A549 (cell line): ENCODE data around the gene NLRP8. TPM values are rescaled to one million over a fixed set of nuclear protein-coding genes. Genes with fewer than 3 reads are reported as not detected.

Experiments used
- ATAC-seq, 2 experiments: fragments of 200-7000 bp in 1 of 2; fragments of >200 bp in 1 of 2; cut with Nextera tagmentation in 1 of 2; cut with Tn5 transposase in 1 of 2; 3 replicates each; pipeline versions ENCODE4 v1.8.0 to v1.9.1; 2018 to 2020; ENCODE audit warnings: mild to moderate bottlenecking in 1 of 2, moderate library complexity in 1 of 2
- CTCF ChIA-PET: fragments of 300-600 bp; sonication (Branson Sonifier 250); formaldehyde crosslinking; extraction: SDS; loops from one replicate; lab custom pipeline; 2021; ENCODE audit warnings: antibody characterized with exemption, inconsistent platforms; lab: Yijun Ruan, JAX
- POLR2A ChIA-PET: fragments of 350-600 bp; formaldehyde crosslinking; extraction: SDS; loops from one replicate; lab custom pipeline; 2021; ENCODE audit warnings: antibody characterized with exemption, inconsistent platforms; lab: Yijun Ruan, JAX
- DNase-seq, 2 experiments: peaks; one replicate each; pipeline versions ENCODE4 v3.0.0 to v3.0.0-alpha.2; 2011 to 2016; ENCODE audit warnings: low read depth in 1 of 2, low spot score in 1 of 2
- FAIRE-seq: peaks from 2 replicates; lab custom pipeline; 2011; peaks lifted over from hg19 to GRCh38; lab: Jason Lieb, UNC
- H3K27ac ChIP-seq, 2 experiments: fragments of >200 bp; sonication (Bioruptor Twin); formaldehyde crosslinking; 3 replicates each; pipeline ENCODE4 v1.5.1; 2016 to 2017
- H3K4me1 ChIP-seq: fragments of >200 bp; sonication (Bioruptor Twin); formaldehyde crosslinking; 3 replicates; pipeline ENCODE4 v1.6.1; 2016
- H3K4me2 ChIP-seq: fragments of >200 bp; sonication (Bioruptor Twin); formaldehyde crosslinking; 3 replicates; pipeline ENCODE4 v1.6.1; 2016
- H3K4me3 ChIP-seq: fragments of >200 bp; sonication (Bioruptor Twin); formaldehyde crosslinking; 3 replicates; pipeline ENCODE4 v1.5.1; 2016
- H3K9me3 ChIP-seq: fragments of >200 bp; sonication (Bioruptor Twin); formaldehyde crosslinking; 3 replicates; pipeline ENCODE4 v1.6.1; 2016
- CBX2 ChIP-seq: fragments of 200-600 bp; sonication (generic); IDR thresholded peaks from 2 replicates; pipeline ENCODE4 v1.6.1; 2016; ENCODE audit warnings: low read depth, mild to moderate bottlenecking, borderline replicate concordance
- CBX8 ChIP-seq: fragments of 200-600 bp; sonication (generic); IDR thresholded peaks from 2 replicates; pipeline ENCODE4 v1.6.1; 2016
- EHF ChIP-seq: fragments of 250-450 bp; sonication (Bioruptor Pico); IDR thresholded peaks from 2 replicates; pipeline ENCODE4 v1.5.0; 2020; ENCODE audit warnings: mild to moderate bottlenecking
- EHMT2 ChIP-seq: fragments of 200-600 bp; sonication (generic); IDR thresholded peaks from 2 replicates; pipeline ENCODE4 v1.6.1; 2016; ENCODE audit warnings: antibody characterized with exemption, low read depth, mild to moderate bottlenecking, moderate library complexity
- EP300 ChIP-seq, 2 experiments: fragments of >200 bp; sonication (Bioruptor Twin); formaldehyde crosslinking; IDR thresholded peaks; 2 replicates in 1 of 2; 3 replicates in 1 of 2; pipeline ENCODE4 v1.6.1; 2016 to 2017
- FOSB ChIP-seq: fragments of 250-450 bp; sonication (Bioruptor Pico); IDR thresholded peaks from 2 replicates; pipeline ENCODE4 v1.5.0; 2020; ENCODE audit warnings: mild to moderate bottlenecking, moderate library complexity
- FOXS1 ChIP-seq: fragments of 250-450 bp; sonication (Bioruptor Pico); IDR thresholded peaks from 2 replicates; pipeline ENCODE4 v1.5.0; 2020; ENCODE audit warnings: mild to moderate bottlenecking, moderate library complexity
- HDAC2 ChIP-seq: fragments of 200-600 bp; sonication (generic); IDR thresholded peaks from 2 replicates; pipeline ENCODE4 v1.6.1; 2016
- HEYL ChIP-seq: fragments of 250-450 bp; sonication (Bioruptor Pico); IDR thresholded peaks from 2 replicates; pipeline ENCODE4 v1.8.0; 2021; ENCODE audit warnings: mild to moderate bottlenecking, moderate library complexity
- HOXB13 ChIP-seq: fragments of 250-450 bp; sonication (Bioruptor Pico); IDR thresholded peaks from 2 replicates; pipeline ENCODE4 v1.5.0; 2020; ENCODE audit warnings: low read depth, mild to moderate bottlenecking, moderate library complexity
- JUNB ChIP-seq: fragments of >200 bp; sonication (Bioruptor Twin); formaldehyde crosslinking; IDR thresholded peaks from 2 replicates; pipeline ENCODE4 v1.6.1; 2016
- KDM1A ChIP-seq: fragments of 200-600 bp; sonication (generic); IDR thresholded peaks from 2 replicates; pipeline ENCODE4 v1.6.1; 2016; ENCODE audit warnings: low read depth, mild to moderate bottlenecking
- MAZ ChIP-seq: fragments of 150-350 bp; IDR thresholded peaks from 2 replicates; pipeline ENCODE4 v1.6.1; 2014; ENCODE audit warnings: antibody characterized with exemption, low read depth, low read length, borderline replicate concordance
- NPAS2 ChIP-seq: fragments of 250-450 bp; sonication (Bioruptor Pico); IDR thresholded peaks from 2 replicates; pipeline ENCODE4 v1.8.0; 2022; ENCODE audit warnings: mild to moderate bottlenecking, moderate library complexity, borderline replicate concordance
- NR3C1 ChIP-seq: fragments of >200 bp; sonication (Bioruptor Twin); formaldehyde crosslinking; IDR thresholded peaks from 3 replicates; pipeline ENCODE4 v1.6.1; 2017
- RCOR1 ChIP-seq: fragments of 150-350 bp; IDR thresholded peaks from 2 replicates; pipeline ENCODE4 v1.6.1; 2014; ENCODE audit warnings: antibody characterized with exemption, low read length, low read depth
- RFX5 ChIP-seq: fragments of 450-650 bp; IDR thresholded peaks from 2 replicates; pipeline ENCODE4 v1.7.1; 2014; ENCODE audit warnings: antibody characterized with exemption, mild to moderate bottlenecking, moderate library complexity
- SMC3 ChIP-seq: fragments of >200 bp; sonication (Bioruptor Twin); formaldehyde crosslinking; IDR thresholded peaks from 3 replicates; pipeline ENCODE4 v1.6.1; 2018; ENCODE audit warnings: inconsistent platforms
- TFCP2L1 ChIP-seq: fragments of 250-450 bp; sonication (Bioruptor Pico); IDR thresholded peaks from 2 replicates; pipeline ENCODE4 v1.5.0; 2021; ENCODE audit warnings: mild to moderate bottlenecking
- TP53 ChIP-seq: fragments of 250-450 bp; sonication (Bioruptor Pico); IDR thresholded peaks from 2 replicates; pipeline ENCODE4 v1.5.0; 2021; ENCODE audit warnings: mild to moderate bottlenecking, moderate library complexity
- ZC3H11A ChIP-seq: fragments of 450-650 bp; IDR thresholded peaks from 2 replicates; pipeline ENCODE4 v1.6.1; 2014; ENCODE audit warnings: antibody characterized with exemption, mild to moderate bottlenecking
- ZFP36 ChIP-seq: fragments of 450-650 bp; IDR thresholded peaks from 2 replicates; pipeline ENCODE4 v1.6.1; 2014; ENCODE audit warnings: borderline replicate concordance; ENCODE audit not compliant: partially characterized antibody
- ZNF302 ChIP-seq: fragments of 250-450 bp; sonication (Bioruptor Pico); IDR thresholded peaks from 2 replicates; pipeline ENCODE4 v1.9.0; 2021; ENCODE audit warnings: inconsistent platforms, mild to moderate bottlenecking, moderate library complexity
- WGBS: methylation state at CpG from one replicate; pipeline ENCODE4 v1.1.6; 2017; ENCODE audit errors: missing lambda C conversion rate; 5-methylcytosine and 5-hydroxymethylcytosine counted together
- polyA plus RNA-seq, 4 experiments: library from polyadenylated mRNA; depleted of rRNA in 3 of 4; stranded (reverse); fragments of >200 nt; fragmentation: RNase III in 1 of 4; extraction: RNeasy Plus Mini Kit Qiagen cat#74134 plus additional on column Dnase treatment in 1 of 4; gene quantifications; 2 replicates in 3 of 4; 3 replicates in 1 of 4; pipeline ENCODE4 v1.2.3, GENCODE V29; 2011 to 2017
- TF ChIP-seq, protein P1 (sequence below): fragments of 150-350 bp; IDR thresholded peaks from 2 replicates; pipeline ENCODE4 v1.6.1; 2014; ENCODE audit warnings: low read depth, mild to moderate bottlenecking, low read length
- TF ChIP-seq, protein P2 (sequence below): fragments of >200 bp; sonication (Bioruptor Twin); formaldehyde crosslinking; IDR thresholded peaks from 2 replicates; pipeline ENCODE4 v1.6.1; 2016
- TF ChIP-seq, protein P3 (sequence below): fragments of >200 bp; sonication (Bioruptor Twin); formaldehyde crosslinking; IDR thresholded peaks from 3 replicates; pipeline ENCODE4 v1.6.1; 2016
- TF ChIP-seq, protein P4 (sequence below): IDR thresholded peaks from 2 replicates; pipeline ENCODE4 v1.6.1; 2012
- TF ChIP-seq, protein P5 (sequence below): fragments of >200 bp; sonication (Bioruptor Twin); formaldehyde crosslinking; IDR thresholded peaks from 3 replicates; pipeline ENCODE4 v1.5.1; 2016
- TF ChIP-seq, protein P6 (sequence below): fragments of 250-450 bp; sonication (Bioruptor Pico); IDR thresholded peaks from 2 replicates; pipeline ENCODE4 v1.5.0; 2021; ENCODE audit warnings: mild to moderate bottlenecking, moderate library complexity, borderline replicate concordance

NLRP8 gene
- polyA plus RNA-seq, 2 of the 4 experiments (the other 2 are of a cell fraction) = not detected

DNA sequence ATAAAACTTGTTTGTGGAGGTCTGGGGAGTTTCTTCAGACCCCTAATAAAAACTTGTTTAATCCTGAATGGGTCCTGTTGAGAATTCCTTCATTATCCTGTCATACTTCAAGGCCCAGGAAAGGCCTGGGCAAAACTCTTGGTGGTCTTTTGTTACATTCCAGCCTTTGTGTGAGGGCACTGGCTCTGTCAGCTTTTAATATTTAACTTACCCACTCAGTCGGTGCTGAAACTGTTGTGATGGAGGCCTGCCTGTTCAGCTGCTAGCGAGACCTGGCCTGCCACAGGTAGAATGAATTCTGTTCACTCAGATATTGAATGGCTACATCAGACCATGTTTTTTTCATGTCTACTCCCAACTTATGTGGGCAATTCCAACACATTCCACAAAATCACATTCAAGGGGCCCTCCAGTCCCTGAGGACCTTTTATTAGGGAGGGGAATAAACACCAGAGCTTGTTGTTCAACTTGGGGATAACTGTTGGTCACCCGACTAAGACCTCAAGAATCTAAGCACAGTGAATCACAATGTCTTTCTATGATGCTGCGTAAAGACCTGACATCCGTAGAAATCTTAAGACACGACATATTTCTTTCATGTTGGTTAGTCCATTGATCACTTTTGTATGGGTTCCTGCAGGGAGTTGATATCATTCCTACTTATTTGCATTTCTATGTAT is 12.5 kb downstream of the NLRP8 start:
- Histone ChIP-seq H3K4me1 (no peaks in the 10 kb centered on the region), H3K4me3 (no peak overlapping the region), H3K4me2 (no peak overlapping the region), H3K27ac (no peak overlapping the region), H3K9me3 (peaks cover 16% of the 10 kb centered on the region; the same call in 2 of the 3 replicates)
- WGBS = 26% methylated on average over 6 of the region's 6 CpGs
- FAIRE-seq (no peak), ATAC-seq (no peak), DNase-seq (no peak)
- ChIA-PET CTCF (interaction anchor here (0.7 to 1.5 kb wide), 3 partner anchors 8 to 756 kb away, joined by 3 read pairs; no protein-coding TSS in a partner anchor), POLR2A (interaction anchor here (0.6 kb wide), 1 partner anchor 15 kb away, joined by 4 read pairs; no protein-coding TSS in a partner anchor)
- TF ChIP-seq EHF (CRISPR knock-in tag) (no peak), SMC3 (no peak), EP300 (IDR thresholded peaks at IDR 0.05) (no peak), EHMT2 (no peak), FOSB (CRISPR knock-in tag) (no peak), FOXS1 (CRISPR knock-in tag) (no peak), TFCP2L1 (no peak), ZNF302 (CRISPR knock-in tag) (no peak), TP53 (CRISPR knock-in tag) (no peak), HOXB13 (no peak), ZFP36 (no peak), NR3C1 (no peak), RCOR1 (no peak), MAZ (no peak), ZC3H11A (no peak), CBX8 (no peak)
- TF ChIP-seq, protein P1, sequence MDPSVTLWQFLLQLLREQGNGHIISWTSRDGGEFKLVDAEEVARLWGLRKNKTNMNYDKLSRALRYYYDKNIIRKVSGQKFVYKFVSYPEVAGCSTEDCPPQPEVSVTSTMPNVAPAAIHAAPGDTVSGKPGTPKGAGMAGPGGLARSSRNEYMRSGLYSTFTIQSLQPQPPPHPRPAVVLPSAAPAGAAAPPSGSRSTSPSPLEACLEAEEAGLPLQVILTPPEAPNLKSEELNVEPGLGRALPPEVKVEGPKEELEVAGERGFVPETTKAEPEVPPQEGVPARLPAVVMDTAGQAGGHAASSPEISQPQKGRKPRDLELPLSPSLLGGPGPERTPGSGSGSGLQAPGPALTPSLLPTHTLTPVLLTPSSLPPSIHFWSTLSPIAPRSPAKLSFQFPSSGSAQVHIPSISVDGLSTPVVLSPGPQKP = no peak
- TF ChIP-seq, protein P2, sequence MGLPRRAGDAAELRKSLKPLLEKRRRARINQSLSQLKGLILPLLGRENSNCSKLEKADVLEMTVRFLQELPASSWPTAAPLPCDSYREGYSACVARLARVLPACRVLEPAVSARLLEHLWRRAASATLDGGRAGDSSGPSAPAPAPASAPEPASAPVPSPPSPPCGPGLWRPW = no peak
- TF ChIP-seq, protein P3, sequence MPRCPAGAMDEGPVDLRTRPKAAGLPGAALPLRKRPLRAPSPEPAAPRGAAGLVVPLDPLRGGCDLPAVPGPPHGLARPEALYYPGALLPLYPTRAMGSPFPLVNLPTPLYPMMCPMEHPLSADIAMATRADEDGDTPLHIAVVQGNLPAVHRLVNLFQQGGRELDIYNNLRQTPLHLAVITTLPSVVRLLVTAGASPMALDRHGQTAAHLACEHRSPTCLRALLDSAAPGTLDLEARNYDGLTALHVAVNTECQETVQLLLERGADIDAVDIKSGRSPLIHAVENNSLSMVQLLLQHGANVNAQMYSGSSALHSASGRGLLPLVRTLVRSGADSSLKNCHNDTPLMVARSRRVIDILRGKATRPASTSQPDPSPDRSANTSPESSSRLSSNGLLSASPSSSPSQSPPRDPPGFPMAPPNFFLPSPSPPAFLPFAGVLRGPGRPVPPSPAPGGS = no peak
- TF ChIP-seq, protein P4, sequence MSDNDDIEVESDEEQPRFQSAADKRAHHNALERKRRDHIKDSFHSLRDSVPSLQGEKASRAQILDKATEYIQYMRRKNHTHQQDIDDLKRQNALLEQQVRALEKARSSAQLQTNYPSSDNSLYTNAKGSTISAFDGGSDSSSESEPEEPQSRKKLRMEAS = no peak

DNA sequence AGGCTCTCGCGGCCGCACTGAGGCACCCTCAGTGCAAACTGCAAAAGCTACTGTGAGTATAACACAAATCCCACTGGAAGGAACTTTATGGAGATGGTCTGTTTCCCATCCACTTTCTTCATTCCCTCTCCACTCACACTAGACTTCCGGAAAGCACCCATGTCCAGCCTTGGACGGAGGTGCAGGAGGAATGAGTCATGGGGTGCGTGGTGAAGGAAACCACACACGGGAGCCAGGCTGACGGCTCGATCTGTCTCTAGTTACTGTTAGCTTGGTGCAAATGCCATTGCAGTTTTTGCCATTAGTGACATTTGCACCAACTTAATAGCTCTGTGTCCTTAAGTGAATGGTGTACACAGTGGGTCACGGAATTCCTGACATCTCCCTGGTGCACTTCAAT is 14.6 kb downstream of the NLRP8 start:
- Histone ChIP-seq H3K27ac (no peak overlapping the region), H3K4me3 (no peak overlapping the region), H3K4me2 (no peak overlapping the region), H3K4me1 (no peaks in the 10 kb centered on the region), H3K9me3 (peaks cover 16% of the 10 kb centered on the region; the same call in 2 of the 3 replicates)
- 51% methylated on average over 10 of the region's 10 CpGs for WGBS
- no peak for ATAC-seq
- TF ChIP-seq HEYL (CRISPR knock-in tag) (no peak), KDM1A (no peak), CBX2 (no peak), JUNB (no peak), NPAS2 (CRISPR knock-in tag) (no peak), HDAC2 (no peak), RFX5 (no peak), TFCP2L1 (no peak)
- TF ChIP-seq, protein P5, sequence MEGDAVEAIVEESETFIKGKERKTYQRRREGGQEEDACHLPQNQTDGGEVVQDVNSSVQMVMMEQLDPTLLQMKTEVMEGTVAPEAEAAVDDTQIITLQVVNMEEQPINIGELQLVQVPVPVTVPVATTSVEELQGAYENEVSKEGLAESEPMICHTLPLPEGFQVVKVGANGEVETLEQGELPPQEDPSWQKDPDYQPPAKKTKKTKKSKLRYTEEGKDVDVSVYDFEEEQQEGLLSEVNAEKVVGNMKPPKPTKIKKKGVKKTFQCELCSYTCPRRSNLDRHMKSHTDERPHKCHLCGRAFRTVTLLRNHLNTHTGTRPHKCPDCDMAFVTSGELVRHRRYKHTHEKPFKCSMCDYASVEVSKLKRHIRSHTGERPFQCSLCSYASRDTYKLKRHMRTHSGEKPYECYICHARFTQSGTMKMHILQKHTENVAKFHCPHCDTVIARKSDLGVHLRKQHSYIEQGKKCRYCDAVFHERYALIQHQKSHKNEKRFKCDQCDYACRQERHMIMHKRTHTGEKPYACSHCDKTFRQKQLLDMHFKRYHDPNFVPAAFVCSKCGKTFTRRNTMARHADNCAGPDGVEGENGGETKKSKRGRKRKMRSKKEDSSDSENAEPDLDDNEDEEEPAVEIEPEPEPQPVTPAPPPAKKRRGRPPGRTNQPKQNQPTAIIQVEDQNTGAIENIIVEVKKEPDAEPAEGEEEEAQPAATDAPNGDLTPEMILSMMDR = no peak
- TF ChIP-seq, protein P3 = no peak
- TF ChIP-seq, protein P6, sequence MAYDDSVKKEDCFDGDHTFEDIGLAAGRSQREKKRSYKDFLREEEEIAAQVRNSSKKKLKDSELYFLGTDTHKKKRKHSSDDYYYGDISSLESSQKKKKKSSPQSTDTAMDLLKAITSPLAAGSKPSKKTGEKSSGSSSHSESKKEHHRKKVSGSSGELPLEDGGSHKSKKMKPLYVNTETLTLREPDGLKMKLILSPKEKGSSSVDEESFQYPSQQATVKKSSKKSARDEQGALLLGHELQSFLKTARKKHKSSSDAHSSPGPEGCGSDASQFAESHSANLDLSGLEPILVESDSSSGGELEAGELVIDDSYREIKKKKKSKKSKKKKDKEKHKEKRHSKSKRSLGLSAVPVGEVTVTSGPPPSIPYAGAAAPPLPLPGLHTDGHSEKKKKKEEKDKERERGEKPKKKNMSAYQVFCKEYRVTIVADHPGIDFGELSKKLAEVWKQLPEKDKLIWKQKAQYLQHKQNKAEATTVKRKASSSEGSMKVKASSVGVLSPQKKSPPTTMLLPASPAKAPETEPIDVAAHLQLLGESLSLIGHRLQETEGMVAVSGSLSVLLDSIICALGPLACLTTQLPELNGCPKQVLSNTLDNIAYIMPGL (CRISPR knock-in tag) = no peak
- FAIRE-seq = no peak
- no peak for DNase-seq
- ChIA-PET CTCF (interaction anchor here (0.7 to 0.9 kb wide), 2 partner anchors 308 to 396 kb away, joined by 3 read pairs; no protein-coding TSS in a partner anchor), POLR2A (no interaction called here)
